GM15510 (cell line): Measurements from ENCODE around the gene TMEM132C.

ENCODE experiments used
- POLR2A ChIP-seq: IDR thresholded peaks from 3 replicates; pipeline ENCODE4 v1.6.1; 2011; ENCODE audit warnings: borderline replicate concordance; ENCODE audit not compliant: insufficient read length; ENCODE audit errors: extremely low read depth

The TMEM132C gene

GRCh38 chr12:128365651-128366231, 98.8 kb downstream of the TMEM132C start:
- TF ChIP-seq POLR2A, result no peak

DNA sequence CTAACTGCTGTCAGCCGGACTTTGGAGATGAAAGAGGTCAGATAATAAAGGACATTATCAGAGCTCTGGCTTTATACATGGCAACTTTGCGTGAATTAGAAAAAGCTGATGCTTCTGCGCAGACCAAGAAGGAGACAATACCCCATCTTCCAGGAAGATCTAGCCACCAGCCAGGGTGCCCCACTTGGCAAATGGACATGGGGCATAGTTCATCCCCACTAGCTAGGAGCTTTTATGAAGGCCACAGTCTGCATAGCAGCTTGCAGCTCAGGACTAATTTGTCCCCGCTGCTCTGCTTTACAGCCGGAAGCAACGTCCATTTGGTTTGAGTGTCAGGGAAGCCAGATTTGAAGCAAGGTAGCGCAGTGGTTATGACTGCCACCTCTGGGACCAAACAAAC, 101.0 kb downstream of the TMEM132C start:
- no peak for TF ChIP-seq POLR2A

GRCh38 chr12:128381541-128381940, 114.6 kb downstream of the TMEM132C start:
- no peak for TF ChIP-seq POLR2A

- no peak for TF ChIP-seq POLR2A
These were observed 115.0 kb downstream of the TMEM132C start for GRCh38 chr12:128381946-128382345.

DNA sequence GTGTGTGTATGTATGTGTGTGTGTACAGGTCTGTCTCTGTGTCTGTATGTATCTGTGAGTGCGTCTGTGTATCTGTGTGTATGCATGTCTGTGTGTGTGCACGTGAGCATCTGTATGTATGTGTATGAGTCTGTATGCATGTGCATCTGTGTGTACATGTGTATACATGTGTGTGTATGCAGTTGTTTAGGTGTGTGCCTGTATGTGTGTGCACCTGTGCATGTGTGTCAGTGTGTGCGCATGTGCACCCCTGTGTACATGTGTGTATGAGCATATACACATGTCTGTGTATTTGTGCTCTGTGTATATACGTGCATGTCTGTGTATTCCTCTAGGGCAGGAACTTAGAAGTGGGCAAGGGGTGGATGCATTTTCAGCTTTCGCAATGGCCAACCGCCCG, 116.0 kb downstream of the TMEM132C start:
- TF ChIP-seq POLR2A, result no peak

- TF ChIP-seq POLR2A, result no peak
These were observed 116.5 kb downstream of the TMEM132C start for GRCh38 chr12:128383357-128383937.

DNA sequence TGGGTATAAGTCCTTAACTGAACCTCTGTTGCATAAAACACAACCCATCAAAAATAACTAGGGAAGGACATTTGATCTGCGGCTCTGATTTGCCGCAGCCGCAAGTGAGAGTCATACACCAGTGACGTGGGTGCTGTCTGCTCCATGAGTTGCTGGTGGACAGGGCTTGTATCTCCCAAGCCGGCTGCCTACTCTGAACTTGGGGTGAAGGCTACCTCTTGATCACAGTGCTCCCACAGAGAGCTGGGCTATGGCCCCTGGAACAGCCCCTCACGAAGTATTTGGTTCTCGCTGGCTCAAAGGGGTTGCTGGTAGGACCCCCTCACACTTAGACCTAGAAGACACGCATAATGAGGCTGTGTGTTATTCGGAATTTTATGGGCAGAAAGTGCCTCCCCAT, 118.8 kb downstream of the TMEM132C start:
- TF ChIP-seq POLR2A, result no peak

DNA sequence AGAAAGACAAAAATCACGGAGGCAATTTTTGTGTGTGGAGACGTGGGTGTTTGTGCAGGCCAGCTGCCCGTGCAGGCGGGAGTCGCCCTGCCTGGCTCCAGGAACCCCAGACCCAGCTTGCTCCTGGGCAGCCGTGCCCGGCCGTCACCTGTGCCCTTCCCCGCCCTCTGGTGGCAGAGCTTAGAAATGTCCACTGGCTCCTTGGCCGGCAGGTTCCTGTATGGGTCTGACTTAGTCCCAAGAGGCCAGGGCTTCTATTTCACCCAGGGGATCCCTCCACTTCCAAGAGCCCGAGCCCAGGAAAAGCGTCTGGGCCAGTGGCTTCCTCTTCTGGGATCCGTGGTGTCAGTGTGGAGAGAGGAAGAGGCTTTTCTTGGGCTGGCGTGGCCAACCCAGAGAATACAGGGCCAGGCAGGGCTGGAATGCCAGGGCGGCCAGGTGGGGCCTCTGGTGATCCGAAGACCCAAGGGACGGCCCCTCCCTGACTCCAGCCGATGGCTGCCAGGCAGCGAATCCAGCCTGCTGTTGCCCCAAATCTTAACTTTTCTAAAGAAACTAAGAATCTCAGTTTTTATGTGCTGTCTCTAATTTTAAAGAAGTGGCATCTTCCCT, 120.9 kb downstream of the TMEM132C start:
- no peak for TF ChIP-seq POLR2A

DNA sequence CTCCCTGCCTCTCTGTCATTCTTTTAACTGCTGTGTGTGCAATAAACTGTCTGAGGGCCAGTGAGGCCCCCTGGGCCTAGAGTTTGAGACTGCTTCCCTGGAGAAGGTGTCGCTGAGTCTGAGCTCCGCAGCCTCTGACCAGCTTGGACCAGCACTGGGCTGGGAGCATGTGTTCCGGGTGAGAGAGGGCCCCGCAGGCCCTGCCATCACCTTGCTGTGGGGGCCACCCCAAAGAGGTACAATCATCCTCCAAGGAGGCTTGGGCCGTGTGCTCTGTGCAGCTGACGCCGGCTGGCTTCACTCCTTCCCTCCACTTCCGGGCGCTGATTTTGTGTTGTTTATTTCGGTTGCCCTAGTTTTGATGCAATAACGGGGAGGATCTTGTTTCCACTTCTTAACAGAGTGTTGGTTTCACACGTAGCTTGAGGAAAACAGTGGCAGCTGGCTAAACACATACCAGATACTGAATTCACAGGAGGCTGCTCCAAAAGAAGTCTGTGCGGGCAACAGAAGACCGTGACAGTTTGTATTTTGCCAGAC, 121.6 kb downstream of the TMEM132C start:
- no peak for TF ChIP-seq POLR2A

- no peak for TF ChIP-seq POLR2A
These were observed 126.4 kb downstream of the TMEM132C start for GRCh38 chr12:128393346-128393745.

DNA sequence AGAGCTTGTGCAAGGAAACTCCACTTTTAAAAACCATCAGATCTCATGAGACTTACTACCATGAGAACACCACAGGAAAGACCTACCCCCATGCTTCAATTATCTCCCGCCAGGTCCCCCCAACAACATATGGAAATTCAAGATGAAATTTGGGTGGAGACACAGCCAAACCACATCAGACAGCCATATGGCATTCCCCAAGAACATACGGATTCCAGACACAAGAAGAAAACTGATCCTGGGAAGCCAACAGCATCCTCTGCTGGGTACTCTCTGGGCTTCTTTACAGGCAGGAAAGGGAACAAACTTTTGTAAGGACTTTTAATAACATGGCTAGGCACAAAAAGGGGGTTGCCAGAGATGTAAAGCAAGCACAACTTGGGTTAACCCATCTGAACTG, 127.2 kb downstream of the TMEM132C start:
- no peak for TF ChIP-seq POLR2A

GRCh38 chr12:128399253-128399652, 132.3 kb downstream of the TMEM132C start:
- TF ChIP-seq POLR2A, result no peak

DNA sequence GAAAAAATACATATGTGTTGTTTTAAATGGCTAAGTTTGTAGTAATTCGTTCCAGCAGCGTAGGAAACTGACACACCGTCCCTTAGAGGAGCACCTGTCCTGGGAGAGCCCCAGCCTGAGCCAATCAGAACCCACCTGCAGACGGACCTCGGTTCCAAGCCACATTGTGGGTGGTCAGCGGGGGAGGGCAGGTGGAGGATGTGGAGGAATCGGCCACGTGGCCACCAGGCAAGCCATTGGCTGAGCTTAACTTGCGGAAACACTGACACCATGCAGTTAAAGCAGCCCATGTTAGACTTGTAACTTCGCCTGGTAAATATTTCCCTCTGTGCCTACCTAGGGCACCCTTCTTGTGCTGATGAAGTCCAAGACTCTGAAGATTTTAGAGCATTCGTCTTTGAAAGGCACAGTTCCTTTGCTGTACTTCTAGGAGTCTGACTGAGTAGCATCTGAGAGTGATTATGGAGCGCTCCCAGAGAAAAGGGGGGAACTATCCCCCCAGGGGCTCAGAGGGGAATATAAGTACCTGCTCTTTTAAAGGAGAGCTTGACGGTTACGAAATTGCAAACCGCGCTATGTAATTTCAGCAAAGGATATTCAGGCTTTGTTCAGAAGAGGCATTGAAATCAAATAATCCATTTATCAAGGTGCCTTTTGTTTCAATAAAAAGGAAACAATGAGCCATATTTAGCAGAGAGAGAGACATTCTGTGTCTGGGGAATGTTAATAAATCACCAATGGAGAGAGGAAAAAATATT, 135.7 kb downstream of the TMEM132C start:
- no peak for TF ChIP-seq POLR2A

DNA sequence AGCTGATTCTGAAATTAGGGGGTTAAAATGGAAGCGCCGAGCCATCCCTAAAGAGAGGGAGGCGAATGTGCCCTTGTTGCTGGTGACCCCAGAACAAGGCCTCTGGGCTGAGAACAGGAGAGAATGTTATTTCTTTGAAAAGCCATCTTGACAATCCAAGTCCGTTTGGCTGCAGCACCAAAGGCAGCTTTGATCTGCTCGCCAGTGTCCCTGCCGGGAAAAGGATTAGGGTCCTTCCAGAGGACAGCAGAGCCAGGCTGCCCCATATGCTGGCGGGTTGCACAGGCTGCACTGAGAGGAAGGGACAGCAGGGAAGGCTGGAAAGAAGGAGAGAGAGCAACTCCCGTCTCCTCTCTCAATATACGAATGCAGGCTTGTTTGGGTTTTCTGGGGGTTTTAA, 141.7 kb downstream of the TMEM132C start:
- no peak for TF ChIP-seq POLR2A

DNA sequence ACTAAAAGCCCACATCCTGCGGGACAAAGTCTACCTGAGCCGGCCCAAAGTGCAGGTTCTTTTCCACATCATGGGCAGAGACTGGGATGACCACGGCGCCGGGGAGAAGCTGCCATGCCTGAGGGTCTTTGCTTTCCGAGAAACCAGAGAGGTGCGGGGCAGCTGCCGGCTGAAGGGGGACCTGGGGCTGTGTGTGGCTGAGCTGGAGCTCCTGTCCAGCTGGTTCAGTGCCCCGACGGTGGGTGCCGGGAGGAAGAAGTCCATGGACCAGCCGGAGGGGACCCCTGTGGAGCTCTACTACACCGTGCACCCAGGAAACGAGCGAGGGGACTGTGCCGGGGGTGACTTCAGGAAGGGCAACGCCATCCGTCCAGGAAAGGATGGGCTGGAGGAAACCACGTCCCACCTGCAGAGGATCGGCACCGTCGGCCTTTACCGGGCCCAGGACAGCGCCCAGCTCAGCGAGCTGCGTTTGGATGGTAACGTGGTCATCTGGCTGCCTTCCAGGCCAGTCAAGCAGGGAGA, 148.1 kb downstream of the TMEM132C start:
- TF ChIP-seq POLR2A, result no peak
